ENCODE data around the gene METTL17. TPM values are rescaled to one million over a fixed set of nuclear protein-coding genes. Genes with fewer than 3 reads are reported as not detected.
A peak's percentile ranks its signal among the peaks of the same experiment; 100 is the strongest.
"Not testable (repeated sequence)": the region's sequence is repeated elsewhere in the genome, so short reads cannot be mapped to it uniquely, and the experiment has no call there.

METTL17 gene, protein sequence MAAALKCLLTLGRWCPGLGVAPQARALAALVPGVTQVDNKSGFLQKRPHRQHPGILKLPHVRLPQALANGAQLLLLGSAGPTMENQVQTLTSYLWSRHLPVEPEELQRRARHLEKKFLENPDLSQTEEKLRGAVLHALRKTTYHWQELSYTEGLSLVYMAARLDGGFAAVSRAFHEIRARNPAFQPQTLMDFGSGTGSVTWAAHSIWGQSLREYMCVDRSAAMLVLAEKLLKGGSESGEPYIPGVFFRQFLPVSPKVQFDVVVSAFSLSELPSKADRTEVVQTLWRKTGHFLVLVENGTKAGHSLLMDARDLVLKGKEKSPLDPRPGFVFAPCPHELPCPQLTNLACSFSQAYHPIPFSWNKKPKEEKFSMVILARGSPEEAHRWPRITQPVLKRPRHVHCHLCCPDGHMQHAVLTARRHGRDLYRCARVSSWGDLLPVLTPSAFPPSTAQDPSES
- 76.6 and 80.5 TPM in 2 replicates for total RNA-seq (2014; rRNA removed; shearing (Covaris generic))
- 719 and 748 TPM in 2 replicates for polyA plus RNA-seq (2014; cell fraction: nucleus; rRNA removed)

DNA sequence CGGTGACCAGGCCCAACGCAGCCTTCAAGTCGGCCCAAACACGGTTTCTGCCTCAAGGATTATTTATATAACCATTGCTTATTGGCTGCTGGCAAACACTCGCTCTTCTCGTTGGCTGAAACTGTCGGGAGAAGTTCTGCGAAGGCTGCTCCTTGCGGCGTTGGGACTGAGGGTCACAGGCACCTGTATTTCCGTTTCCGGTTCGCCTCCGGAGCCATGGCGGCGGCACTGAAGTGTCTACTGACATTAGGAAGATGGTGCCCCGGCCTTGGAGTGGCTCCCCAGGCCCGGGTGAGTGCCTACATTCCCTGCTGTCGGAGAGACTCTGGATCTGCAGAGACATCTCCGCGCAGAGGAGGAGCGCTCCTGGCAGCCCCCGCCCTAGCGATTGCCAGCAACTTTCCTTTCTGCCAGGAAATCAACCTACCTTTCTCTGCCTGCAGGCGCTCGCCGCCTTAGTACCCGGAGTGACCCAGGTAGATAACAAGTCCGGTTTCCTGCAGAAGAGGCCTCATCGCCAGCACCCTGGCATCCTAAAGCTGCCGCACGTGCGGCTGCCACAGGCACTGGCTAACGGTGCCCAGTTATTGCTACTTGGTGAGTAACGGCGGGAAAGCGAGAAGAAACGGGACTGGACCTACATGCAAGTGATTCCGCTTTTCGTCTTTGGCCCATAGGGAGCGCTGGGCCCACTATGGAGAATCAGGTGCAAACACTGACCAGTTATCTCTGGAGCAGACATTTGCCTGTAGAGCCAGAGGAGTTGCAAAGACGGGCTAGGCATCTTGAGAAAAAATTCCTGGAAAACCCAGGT, at the start of gene METTL17:
Gene METTL17, plus strand, starts transcription at position 194 of the 814 bp plus-strand sequence. Its CDS starts 23 bp downstream, at position 217.
- DNase-seq (ENCODE audit: extremely low read depth, low read depth), result peak; percentile 95

DNA sequence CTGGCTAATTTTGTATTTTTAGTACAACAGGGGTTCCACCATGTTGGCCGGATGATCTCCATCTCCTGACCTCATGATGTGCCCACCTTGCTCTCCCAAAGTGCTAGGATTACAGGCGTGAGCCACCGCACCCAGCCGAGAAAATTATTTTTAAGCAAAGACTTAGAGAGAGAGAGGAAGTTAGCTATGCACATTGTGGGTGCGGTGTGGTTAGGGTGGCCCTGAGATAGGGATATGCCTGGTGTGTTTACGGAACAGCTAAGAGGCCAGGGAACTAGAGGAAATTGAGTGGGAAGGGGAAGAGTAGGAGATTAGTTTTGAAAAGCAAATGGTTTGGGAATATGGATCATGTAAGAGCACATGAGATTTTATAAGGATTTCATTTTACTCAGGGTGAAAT, 44.6 kb upstream of the METTL17 start:
- not testable (repeated sequence) for DNase-seq (ENCODE audit: extremely low read depth, low read depth)

DNA sequence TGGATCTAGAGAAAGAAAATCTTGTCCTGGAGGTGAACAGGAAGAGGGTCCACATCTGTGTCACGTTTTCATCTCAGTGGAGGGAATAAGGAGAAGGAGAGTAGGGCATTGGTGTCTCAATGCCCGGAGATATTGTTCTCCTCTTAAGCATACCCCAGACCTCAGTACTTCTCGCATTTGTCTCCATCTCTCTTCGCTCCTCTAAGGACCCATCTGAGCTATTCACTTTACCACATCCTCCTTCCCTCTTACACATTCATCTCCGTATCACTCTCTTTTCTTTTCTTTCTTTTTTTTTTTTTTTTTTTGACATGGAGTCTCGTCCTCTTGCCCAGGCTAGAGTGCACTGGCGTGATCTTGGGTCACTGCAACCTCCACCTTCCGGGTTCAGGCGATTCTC, 43.1 kb upstream of the METTL17 start:
- DNase-seq (ENCODE audit: extremely low read depth, low read depth), result not testable (repeated sequence)

DNA sequence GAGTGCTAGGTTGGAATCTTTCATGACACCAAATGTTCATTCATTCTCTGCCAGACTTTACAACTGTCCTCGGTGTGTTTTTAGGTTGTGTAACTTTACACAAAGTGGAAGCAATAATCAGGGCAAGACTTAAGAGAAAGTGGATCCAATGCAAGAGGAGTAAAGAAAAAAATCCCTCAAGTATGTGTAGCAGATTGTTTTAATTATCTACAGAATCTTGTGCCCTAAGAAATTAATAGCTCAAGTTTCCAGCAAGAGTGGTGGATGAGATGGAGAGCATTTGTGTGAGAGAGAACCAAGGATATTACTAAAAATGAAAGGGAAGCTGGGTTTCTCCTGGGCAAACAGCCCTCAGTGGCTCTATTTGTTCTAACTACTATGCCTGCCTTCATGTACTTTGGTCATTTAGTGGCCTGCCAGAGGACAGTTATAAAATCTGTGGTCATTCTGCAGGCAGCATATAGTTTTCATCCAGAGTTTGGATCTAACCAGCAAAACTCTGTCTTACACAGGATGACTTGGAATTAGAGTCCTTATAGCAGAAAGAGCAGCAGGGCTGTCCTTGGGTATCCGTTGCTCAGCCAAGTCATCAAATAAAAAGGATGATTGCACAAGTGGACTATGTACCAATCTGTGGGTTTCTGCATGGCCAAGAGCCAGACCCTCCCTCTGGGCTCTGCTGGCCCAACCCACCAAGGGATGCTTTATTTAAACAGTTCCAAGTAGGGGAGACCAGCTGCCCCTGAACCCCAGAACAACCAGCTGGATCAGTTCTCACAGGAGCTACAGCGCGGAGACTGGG, 34.8 kb upstream of the METTL17 start, which contains the start of gene RNASE2:
Gene RNASE2, plus strand, starts transcription at position 752 of the 802 bp plus-strand sequence. CDS start 285 bp downstream, outside the sequence.
- DNase-seq (ENCODE audit: extremely low read depth, low read depth), result not testable (repeated sequence)

DNA sequence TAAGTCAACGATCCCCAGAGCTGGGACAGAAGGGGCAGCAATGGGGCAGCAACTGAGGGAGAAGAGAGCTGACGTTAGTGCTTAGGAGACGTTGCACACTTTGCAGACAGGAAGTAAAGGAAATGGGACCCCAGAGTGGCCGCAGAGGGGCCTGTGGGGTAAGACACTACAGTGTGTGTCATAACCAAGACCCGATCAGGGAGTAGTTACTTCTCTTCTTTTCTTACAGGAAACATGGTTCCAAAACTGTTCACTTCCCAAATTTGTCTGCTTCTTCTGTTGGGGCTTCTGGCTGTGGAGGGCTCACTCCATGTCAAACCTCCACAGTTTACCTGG, 34.3 kb upstream of the METTL17 start:
- DNase-seq (ENCODE audit: extremely low read depth, low read depth), result not testable (repeated sequence)

DNA sequence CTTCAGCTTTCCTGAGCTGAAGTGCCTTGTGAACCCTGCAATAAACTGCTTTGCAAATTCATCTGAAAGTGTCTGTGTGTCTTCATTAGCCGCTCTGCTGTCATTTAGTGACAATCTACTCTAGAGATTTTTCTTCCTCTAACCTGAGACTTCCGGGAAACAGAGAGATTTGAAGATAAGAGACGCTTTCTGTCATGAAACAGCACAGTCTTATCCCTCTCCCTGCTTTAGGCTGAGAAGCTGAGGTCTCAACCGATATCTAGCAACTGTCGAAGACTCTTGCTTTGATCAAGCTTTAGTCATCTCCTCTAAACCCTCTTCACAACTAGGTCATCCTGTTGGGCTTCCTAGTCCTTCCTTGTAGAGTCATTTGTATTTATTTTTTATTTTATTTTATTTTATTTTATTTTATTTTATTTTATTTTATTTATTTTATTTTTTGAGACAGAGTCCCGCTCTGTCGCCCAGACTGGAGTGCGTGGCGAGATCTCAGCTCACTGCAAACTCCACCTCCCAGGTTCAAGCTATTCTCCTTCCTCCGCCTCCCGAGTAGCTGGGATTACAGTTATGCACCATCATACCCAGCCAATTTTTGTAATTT, 33.3 kb upstream of the METTL17 start:
- no peak for DNase-seq (ENCODE audit: extremely low read depth, low read depth)

DNA sequence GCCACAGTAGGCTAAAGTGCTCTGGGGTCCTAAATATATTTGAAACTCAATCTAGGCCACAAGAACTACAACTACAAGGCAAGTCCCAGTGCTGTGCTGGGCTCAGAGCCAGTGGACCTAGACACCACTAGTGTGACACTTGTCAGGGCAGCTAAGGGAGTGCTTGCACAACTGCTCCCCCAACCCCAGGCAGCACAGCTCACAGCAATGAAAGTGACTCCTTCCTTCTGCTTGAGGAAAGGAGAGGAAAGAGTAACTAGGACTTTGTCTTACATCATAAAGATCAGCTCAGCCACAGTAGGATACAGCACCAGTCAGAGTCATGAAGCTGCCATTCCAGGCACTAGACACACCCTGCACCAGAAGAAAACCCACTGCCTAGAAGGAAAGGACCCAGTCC, 30.8 kb upstream of the METTL17 start:
- DNase-seq (ENCODE audit: extremely low read depth, low read depth), result not testable (repeated sequence)

DNA sequence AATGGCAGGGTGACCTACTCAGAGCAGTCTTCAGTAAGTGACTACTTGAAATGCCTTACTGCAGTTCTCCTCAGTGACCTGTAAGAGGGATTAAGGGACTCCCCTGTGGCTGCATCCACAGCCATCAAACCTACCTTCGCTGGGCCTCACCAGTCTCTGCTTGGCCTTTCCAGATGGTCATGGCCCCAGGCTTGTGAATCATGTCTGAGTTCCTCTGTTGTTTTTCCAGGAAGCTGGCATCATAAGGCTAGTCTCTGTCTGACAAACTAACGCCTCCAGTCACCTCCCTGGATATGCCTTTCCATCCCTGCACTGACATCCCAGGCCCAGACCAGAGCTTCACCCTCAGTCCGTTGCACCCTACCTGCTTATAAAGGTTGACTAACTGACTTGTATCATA, 20.4 kb upstream of the METTL17 start:
- no peak for DNase-seq (ENCODE audit: extremely low read depth, low read depth)

DNA sequence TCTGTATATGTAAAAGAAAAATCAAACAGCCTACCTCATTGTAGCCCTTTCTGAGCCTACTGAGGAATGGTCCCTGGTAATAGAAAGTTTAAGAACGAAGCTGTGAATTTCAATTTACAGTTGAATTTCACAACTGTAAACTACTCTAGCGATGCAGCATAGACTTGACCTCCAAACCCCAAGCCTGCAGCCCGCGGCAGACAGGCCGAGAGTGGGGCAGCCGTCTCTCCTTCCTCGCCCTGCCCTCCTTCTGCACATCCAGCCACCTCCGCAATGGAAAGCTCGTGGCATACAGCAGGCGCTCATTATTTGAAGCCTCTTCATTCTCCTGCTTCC, 19.2 kb upstream of the METTL17 start:
- no peak for DNase-seq (ENCODE audit: extremely low read depth, low read depth)

DNA sequence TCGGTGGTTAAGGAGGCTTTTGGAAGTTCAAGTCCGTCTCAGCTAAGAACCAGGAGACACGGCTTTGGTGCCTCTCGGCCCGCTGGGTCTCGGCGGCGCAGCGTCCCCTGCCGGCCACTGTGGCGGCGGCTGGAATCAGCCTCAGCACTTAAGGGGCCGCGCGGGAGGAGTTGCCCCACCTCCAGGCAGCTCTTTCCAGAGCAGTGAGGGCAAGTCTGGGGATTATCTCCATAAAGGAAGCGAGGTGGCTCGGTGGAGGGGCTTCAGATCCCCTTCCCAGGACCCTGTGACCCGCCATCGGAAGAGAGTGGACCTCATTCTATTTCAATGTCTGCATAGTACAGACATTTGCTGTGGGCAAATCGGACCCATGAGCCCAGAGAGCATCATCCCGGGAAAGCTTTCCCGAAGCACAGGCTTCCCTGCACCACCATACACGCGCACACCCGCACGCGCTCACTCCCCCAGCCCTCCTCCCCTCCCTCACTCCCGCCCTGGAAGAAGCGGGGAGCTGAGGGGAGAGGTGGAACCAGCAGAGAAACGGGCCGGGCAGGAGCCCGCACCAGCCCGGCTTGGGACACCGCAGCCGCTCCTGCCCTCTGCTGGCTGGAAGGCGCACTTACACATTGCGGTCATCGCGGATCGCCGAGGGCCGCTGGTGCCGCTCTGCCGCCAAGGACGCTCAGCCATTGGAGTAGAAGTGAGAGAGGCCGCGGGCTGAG, 18.6 kb upstream of the METTL17 start:
- DNase-seq (ENCODE audit: extremely low read depth, low read depth), result peak; percentile 81

DNA sequence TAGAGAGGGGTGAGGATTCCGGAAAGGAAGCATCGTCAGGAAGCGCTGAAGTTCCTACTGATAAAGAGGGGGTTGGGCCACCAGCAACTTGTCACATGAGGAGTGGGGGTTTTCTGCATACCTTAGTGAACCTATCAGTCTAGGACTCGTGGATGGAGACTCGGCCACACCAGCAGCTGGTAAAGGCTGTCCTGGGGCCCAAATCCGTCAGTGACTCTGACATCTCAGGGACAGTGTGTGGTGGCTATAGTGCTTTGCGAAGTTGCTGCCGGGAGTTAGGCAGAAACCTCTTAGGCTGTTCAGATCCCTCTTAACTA, 18.1 kb upstream of the METTL17 start:
- no peak for DNase-seq (ENCODE audit: extremely low read depth, low read depth)

DNA sequence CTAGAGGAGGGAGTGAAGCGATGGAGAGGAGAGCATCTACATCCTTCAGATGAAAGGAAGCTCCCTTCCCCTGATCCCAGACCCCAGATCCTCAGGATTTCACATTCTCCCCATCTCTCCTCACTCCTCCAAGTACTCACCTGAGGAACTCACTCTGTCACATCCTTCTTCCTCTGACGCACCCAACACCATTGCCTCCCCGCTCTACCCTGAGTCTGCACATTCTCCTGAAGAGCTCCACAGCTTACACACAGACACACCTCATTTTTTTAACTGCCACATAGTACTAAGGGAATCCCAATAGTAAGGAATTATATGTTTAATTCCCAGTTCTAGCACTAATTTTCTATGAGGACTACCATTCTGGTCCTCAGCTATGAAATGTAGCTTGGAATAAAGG, 16.3 kb upstream of the METTL17 start:
- DNase-seq (ENCODE audit: extremely low read depth, low read depth), result no peak

DNA sequence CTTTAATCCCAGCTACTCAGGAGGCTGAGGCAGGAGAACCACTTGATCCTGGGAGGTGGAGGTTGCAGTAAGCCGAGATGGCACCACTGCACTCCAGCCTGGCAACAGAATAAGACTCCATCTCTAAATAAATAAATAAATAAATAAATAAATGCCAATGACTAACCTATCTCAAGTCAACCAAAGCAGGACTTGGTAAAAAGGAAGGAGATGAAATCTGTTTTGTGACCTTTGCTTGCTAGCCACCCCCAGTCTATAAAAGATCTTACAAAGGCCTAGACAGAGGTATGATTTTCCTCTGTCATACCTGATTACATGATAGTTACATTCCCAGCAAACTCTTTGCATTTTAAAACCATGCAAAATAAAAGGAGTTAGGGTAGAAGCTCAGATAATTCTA, 13.5 kb upstream of the METTL17 start:
- no peak for DNase-seq (ENCODE audit: extremely low read depth, low read depth)

DNA sequence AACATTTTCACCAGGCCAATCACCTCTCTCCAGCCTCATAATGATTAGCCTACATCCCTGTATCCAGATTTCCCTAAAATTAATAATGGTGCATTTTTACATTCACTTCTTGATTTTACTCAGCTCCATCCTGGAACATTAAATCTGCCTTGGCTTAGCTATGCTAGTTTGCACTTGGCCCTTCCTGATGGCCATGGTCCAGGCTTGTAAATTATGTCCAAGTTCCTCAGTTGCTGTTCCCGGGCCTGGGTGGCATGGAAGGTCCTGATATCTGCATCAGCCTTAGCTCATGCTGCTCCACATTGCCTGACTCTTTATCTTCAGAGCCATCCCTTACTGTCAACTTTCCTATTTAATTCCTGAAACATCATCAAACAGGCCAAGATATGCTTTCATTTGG, 11.1 kb upstream of the METTL17 start:
- DNase-seq (ENCODE audit: extremely low read depth, low read depth), result no peak

DNA sequence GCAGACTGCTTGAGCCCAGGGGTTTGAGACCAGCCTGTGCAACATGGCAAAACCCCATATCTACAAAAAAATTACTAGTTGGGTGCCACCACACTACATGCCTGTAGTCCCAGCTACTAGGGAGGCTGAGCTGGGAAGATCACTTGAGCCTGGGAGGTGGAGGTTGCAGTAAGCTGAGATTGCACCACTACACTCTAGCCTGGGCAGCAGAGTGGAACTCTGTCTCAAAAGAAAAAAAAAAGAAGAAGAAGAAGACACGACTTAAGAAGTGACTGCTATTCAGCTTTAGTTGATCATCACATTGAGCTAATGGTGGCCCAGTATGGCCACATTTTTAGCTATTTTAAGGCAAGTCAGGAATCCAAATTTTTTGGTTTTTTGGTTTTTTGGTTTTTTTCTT, 8.9 kb upstream of the METTL17 start:
- DNase-seq (ENCODE audit: extremely low read depth, low read depth), result no peak

DNA sequence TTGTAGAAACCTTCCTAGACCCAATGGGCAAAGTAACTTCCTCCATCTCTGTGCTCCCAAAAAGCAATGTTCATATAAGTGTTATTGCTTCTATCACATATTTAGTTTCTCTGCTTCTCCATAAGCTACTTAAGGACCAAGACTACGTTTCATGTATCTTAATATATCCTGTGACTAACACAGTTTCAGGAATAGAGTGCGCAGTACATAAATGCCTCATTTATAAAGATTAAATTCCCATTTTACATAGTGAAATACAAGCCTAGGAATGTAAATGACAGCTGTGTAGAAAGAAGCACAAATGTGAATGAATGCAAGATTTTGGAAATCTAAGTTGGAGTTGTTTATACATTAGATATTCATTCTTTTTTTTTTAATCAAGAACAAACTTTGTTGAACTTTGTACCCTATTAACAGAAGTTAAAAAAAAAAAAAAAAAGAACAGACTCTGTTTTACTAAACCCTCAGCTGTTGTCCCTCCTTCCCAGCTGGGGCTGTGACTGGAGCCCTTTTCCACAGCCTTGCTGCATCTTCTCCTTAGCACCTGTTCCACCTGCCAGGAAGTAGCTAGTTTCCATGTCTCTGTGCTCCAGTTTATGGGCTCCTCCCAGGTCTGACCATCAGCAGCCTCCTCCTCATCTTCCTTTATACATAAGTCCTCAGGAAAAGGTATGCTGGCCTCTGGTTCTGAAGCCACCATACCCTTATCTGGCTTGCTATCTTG, 7.0 kb upstream of the METTL17 start:
- no peak for DNase-seq (ENCODE audit: extremely low read depth, low read depth)

DNA sequence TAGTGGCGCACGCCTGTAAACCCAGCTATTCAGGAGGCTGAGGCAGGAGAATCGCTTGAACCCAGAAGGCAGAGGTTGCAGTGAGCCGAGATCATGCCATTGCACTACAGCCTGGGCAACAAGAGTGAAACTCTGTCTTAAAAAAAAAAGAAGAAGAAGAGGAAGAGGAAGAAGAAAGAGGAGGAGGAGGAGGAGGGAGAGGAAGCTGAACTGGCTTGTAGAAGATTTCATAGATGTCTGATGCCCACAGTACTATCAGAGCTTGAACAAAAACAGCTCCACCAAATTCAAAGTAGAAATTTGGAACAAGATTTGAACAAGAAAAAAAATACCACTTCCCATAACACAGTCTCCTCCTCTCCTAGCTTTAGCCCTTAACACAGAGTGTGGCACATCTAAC, 4.1 kb upstream of the METTL17 start:
- DNase-seq (ENCODE audit: extremely low read depth, low read depth), result not testable (repeated sequence)

DNA sequence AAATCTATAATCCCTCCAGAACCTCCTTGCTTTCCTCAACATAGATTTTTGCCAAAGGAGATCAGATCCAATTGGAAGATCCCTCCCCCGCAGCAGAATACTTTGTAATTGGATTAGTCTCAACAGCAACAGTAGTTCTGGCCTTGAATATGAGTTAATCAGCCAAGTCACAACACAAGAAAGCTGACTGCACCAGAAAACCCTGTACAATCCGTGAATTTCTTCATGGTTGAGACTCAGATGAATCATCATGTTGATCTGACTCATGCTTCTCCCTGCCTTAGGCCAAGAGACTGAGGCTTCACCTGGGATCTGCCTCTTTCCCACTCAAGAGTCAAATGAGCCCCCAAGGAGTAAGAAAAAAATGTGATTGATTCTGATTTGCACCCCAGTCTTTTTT, 3.0 kb upstream of the METTL17 start:
- DNase-seq (ENCODE audit: extremely low read depth, low read depth), result peak; percentile 54

DNA sequence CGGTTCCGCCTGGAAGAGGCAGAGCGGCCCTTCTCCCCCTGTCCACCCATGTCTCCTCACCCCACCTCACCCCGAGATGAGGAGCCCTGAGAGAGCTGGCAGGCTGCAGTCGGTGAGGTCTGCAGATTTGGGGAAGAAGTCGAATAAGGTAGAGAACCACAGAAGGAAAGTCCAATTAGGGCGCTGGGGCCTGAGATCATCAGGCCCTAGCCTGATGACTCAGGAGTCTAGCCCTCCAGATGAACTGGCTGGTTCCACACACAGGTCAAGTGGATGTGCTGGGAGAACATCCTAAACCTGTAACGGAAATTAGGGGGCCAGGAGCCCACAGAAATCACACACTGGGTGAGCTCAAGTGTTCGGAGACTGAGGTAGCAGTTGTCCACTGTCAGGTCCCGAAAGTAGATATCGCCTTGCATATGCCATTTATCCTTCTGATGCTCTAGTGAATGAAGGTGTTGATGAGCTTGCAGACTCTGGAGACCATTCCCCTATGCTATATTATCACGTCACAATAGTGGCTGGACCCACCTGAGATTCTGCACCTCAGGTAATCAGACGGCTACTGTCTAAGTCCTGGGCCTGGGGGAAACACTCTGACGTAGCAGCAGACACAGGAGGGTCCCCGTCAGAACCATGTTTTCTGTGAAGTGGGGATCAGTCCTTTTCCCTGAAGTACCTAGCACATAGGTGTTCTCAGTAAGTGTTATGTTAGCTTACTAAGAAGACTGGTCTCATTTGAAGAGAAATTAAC, 886 bp upstream of the METTL17 start:
- no peak for DNase-seq (ENCODE audit: extremely low read depth, low read depth)

Measured in NCI-H460 (cell line).